SU-DHL-6 (cell line): Measurements from ENCODE around the gene DMRT1.

Source experiments
- H2AFZ ChIP-seq: fragments of 200-600 bp; sonication (generic); 2 replicates; pipeline ENCODE4 v1.6.1; 2014; ENCODE audit warnings: low read depth, mild to moderate bottlenecking, moderate library complexity, mixed read lengths, antibody characterized with exemption, low read length; ENCODE audit not compliant: severe bottlenecking
- H3F3A ChIP-seq: fragments of 200-600 bp; shearing (Covaris generic); 2 replicates; pipeline ENCODE4 v1.6.0; 2016; ENCODE audit warnings: antibody characterized with exemption, mild to moderate bottlenecking; ENCODE audit not compliant: insufficient read depth
- H3K27ac ChIP-seq: fragments of 200-600 bp; sonication (generic); 2 replicates; pipeline ENCODE4 v1.5.1; 2016; ENCODE audit warnings: low read depth, mild to moderate bottlenecking, low read length, moderate library complexity, mixed read lengths
- H3K27me3 ChIP-seq: fragments of 200-600 bp; sonication (generic), shearing (Covaris generic); 2 replicates; pipeline ENCODE4 v1.6.0; 2014; ENCODE audit warnings: mild to moderate bottlenecking, low read length
- H3K36me3 ChIP-seq: fragments of 200-600 bp; sonication (generic); 2 replicates; pipeline ENCODE4 v1.6.1; 2014; ENCODE audit warnings: mild to moderate bottlenecking, low read length, mixed read lengths
- H3K4me2 ChIP-seq: fragments of 300-600, 200-600 bp; shearing (Covaris generic), sonication (generic); 2 replicates; pipeline ENCODE4 v1.6.0; 2014; ENCODE audit warnings: low read length, low read depth, mild to moderate bottlenecking; ENCODE audit not compliant: poor library complexity, severe bottlenecking
- H3K4me3 ChIP-seq: fragments of 200-600 bp; sonication (generic); 2 replicates; pipeline ENCODE4 v1.5.1; 2014; ENCODE audit warnings: antibody characterized with exemption, low read length, mild to moderate bottlenecking, mixed read lengths; ENCODE audit not compliant: insufficient read depth, poor library complexity, severe bottlenecking
- H3K79me2 ChIP-seq: fragments of 200-600 bp; sonication (generic); 2 replicates; pipeline ENCODE4 v1.6.1; 2014; ENCODE audit warnings: mild to moderate bottlenecking, low read length, moderate library complexity; ENCODE audit not compliant: insufficient read depth
- H3K9ac ChIP-seq: fragments of 200-600 bp; sonication (generic); 2 replicates; pipeline ENCODE4 v1.7.0; 2014; ENCODE audit warnings: mild to moderate bottlenecking, low read length
- H3K9me2 ChIP-seq: fragments of 200-600 bp; sonication (generic); replicated peaks from 2 replicates; pipeline ENCODE4 v1.6.1; 2014; ENCODE audit warnings: low read length; ENCODE audit not compliant: insufficient read depth
- H3K9me3 ChIP-seq: fragments of 200-600 bp; sonication (generic); 2 replicates; pipeline ENCODE4 v1.6.1; 2014; ENCODE audit warnings: low read length, mixed read lengths; ENCODE audit not compliant: insufficient read depth
- H4K20me1 ChIP-seq: fragments of 200-600 bp; sonication (generic); 2 replicates; pipeline ENCODE4 v1.6.1; 2014; ENCODE audit warnings: low read depth, mild to moderate bottlenecking, antibody characterized with exemption, low read length, moderate library complexity, mixed read lengths
- EZH2phosphoT487 ChIP-seq: fragments of 200-600 bp; sonication (generic), shearing (Covaris generic); conservative IDR thresholded peaks from 2 replicates; pipeline ENCODE4 v1.6.1; 2018; ENCODE audit warnings: mild to moderate bottlenecking, antibody characterized with exemption, low read length, moderate library complexity, mixed read lengths
- TF ChIP-seq, protein P1 (sequence below): fragments of 200-600 bp; sonication (generic); IDR thresholded peaks from one replicate; pipeline ENCODE4 v1.5.1; 2017; ENCODE audit warnings: antibody characterized with exemption, mild to moderate bottlenecking, low read length, moderate library complexity; ENCODE audit not compliant: insufficient read depth, poor library complexity, severe bottlenecking

The DMRT1 gene

DNA sequence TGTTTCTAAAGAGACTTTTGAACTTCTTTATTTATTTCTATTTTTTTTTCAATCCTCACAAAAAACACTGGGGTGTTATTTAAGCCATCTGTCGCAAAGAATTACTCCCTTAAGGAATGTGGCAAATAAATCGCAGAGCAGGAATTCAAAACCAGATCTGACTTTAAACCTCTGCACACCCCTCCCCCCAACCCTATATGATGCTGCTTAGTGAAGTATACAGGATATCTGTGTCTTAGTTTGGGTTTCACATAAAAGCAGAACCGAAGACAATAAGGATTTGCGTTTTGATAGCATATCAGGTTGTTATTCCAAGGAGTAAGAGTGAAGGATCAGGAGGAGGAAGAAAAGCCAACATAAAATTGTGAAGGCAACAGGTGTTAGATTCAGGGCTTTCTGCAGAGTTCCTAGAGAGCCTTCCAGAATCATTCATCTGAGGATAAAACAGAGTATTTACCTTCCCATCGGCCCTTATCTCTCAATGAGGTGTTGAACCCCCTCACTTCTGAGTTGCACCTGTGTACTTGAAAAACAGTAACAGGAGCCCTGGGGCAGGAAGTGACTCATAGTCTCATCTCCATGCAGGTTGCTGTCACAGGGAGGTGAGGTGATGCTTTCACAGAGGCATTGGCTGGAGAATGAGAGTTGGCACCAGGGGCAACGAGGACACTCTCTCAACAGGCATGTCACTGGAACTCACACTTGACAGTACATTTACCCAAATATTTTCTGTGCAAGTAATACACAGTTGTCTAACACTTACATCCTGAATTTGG, 101.5 kb downstream of the DMRT1 start:
- H3K9me2 ChIP-seq, result no peaks in the 10 kb centered on the region
- H3F3A ChIP-seq, result no peaks in the 10 kb centered on the region
- no peak overlapping the region for H3K4me2 ChIP-seq
- H3K79me2 ChIP-seq, result no peaks in the 10 kb centered on the region
- no peak for TF ChIP-seq EZH2phosphoT487
- TF ChIP-seq, protein P1, sequence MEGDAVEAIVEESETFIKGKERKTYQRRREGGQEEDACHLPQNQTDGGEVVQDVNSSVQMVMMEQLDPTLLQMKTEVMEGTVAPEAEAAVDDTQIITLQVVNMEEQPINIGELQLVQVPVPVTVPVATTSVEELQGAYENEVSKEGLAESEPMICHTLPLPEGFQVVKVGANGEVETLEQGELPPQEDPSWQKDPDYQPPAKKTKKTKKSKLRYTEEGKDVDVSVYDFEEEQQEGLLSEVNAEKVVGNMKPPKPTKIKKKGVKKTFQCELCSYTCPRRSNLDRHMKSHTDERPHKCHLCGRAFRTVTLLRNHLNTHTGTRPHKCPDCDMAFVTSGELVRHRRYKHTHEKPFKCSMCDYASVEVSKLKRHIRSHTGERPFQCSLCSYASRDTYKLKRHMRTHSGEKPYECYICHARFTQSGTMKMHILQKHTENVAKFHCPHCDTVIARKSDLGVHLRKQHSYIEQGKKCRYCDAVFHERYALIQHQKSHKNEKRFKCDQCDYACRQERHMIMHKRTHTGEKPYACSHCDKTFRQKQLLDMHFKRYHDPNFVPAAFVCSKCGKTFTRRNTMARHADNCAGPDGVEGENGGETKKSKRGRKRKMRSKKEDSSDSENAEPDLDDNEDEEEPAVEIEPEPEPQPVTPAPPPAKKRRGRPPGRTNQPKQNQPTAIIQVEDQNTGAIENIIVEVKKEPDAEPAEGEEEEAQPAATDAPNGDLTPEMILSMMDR, result no peak
- H3K4me3 ChIP-seq, result no peak overlapping the region
- H3K9ac ChIP-seq, result no peak overlapping the region
- no peaks in the 10 kb centered on the region for H4K20me1 ChIP-seq
- no peaks in the 10 kb centered on the region for H3K27me3 ChIP-seq
- H3K27ac ChIP-seq, result no peak overlapping the region
- H2AFZ ChIP-seq, result no peak overlapping the region
- H3K9me3 ChIP-seq, result no peaks in the 10 kb centered on the region
- no peaks in the 10 kb centered on the region for H3K36me3 ChIP-seq

DNA sequence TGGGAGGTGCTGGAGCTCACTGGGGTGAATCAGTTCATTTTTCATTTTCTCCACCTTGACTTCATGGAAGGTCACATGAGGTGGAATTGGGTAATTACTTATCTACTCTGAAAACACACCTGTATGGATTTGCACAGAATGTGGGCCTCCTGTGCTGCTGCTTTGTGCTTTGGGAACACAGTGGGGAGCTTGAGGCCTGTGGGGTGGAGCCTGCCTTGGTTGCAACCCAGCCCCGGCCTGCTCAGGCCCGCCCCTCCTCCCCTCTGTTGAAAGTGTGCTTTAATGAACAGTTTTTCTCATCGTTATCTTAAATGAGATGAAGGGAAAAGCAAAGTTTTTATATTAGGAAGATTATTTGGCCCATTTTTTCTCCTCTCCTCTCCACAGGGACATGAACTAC, 106.5 kb downstream of the DMRT1 start:
- Histone ChIP-seq H3K36me3 (no peaks in the 10 kb centered on the region), H3K9me2 (no peaks in the 10 kb centered on the region), H2AFZ (no peak overlapping the region), H3K27ac (no peak overlapping the region), H3K9me3 (no peaks in the 10 kb centered on the region), H3K79me2 (no peaks in the 10 kb centered on the region), H3K9ac (no peak overlapping the region), H3F3A (no peaks in the 10 kb centered on the region), H3K4me3 (no peak overlapping the region), H3K27me3 (no peaks in the 10 kb centered on the region), H3K4me2 (no peak overlapping the region), H4K20me1 (no peaks in the 10 kb centered on the region)
- no peak for TF ChIP-seq EZH2phosphoT487
- TF ChIP-seq, protein P1, result no peak

DNA sequence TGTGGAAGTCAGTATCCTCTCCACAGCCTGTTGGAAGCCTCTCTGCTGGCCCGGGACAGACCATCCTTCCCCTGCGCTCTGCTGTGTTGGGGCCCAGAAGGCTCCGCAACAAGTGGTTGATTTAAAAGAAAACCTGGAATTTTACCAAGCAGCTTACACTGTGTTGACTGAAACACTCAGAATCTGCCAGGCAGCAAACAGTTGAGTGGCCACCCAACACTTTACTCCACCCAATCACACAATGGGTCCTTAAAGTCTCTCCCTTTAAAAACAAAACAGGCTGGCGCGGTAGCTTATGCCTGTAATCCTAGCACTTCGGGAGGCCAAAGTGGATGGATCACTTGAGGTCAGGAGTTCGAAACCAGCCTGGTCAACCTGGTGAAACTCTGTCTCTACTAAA, 107.0 kb downstream of the DMRT1 start:
- Histone ChIP-seq H3F3A (no peaks in the 10 kb centered on the region), H3K27me3 (no peaks in the 10 kb centered on the region), H3K9me3 (no peaks in the 10 kb centered on the region), H3K9ac (no peak overlapping the region), H4K20me1 (no peaks in the 10 kb centered on the region), H3K27ac (no peak overlapping the region), H3K4me2 (no peak overlapping the region), H3K9me2 (no peaks in the 10 kb centered on the region), H2AFZ (no peak overlapping the region), H3K36me3 (no peaks in the 10 kb centered on the region), H3K4me3 (no peak overlapping the region), H3K79me2 (no peaks in the 10 kb centered on the region)
- no peak for TF ChIP-seq EZH2phosphoT487
- TF ChIP-seq, protein P1, result no peak
